Endothelial cell of umbilical vein (primary cell): Measurements from ENCODE around the gene ZNF415. TPM values are rescaled to one million over a fixed set of nuclear protein-coding genes. Genes with fewer than 3 reads are reported as not detected.

Experiments
- BruUV-seq: library from RNA; stranded (reverse); fragments of 400-500 nt; replicated peaks from 2 replicates; lab custom pipeline; 2021; lab: Mats Ljungman, UMichigan
- CTCF ChIA-PET: fragments of 300-600, 350-600 bp; sonication (Branson Sonifier 250); formaldehyde crosslinking; loops from one replicate; lab custom pipeline; 2021; ENCODE audit warnings: antibody characterized with exemption, inconsistent platforms; lab: Charles Lee
- POLR2A ChIA-PET: fragments of 300-600, 350-600 bp; sonication (Branson Sonifier 250); formaldehyde crosslinking; loops from one replicate; lab custom pipeline; 2021; ENCODE audit warnings: antibody characterized with exemption, inconsistent platforms; lab: Charles Lee
- DNase-seq: peaks from one replicate; pipeline ENCODE4 v3.0.0-alpha.2; 2011; ENCODE audit warnings: low read depth, low spot score
- FAIRE-seq: peaks from 2 replicates; lab custom pipeline; 2011; peaks lifted over from hg19 to GRCh38; lab: Jason Lieb, UNC
- H2AFZ ChIP-seq: 2 replicates; pipeline ENCODE4 v1.6.0; 2012; ENCODE audit warnings: low read depth, low read length, control low read depth, inconsistent platforms
- H3K27ac ChIP-seq: 2 replicates; pipeline ENCODE4 v1.5.1; 2011; ENCODE audit warnings: low read depth, mild to moderate bottlenecking, control low read depth, low read length, moderate library complexity; ENCODE audit not compliant: insufficient read depth
- H3K27me3 ChIP-seq, 2 experiments: 2 replicates each; pipeline versions ENCODE4 v1.6.0 to v1.6.1; 2011; ENCODE audit warnings: low read length in 2 of 2, mixed read lengths in 1 of 2; ENCODE audit not compliant: control insufficient read depth in 2 of 2, insufficient read depth in 2 of 2
- H3K36me3 ChIP-seq, 2 experiments: 2 replicates in 1 of 2; 3 replicates in 1 of 2; pipeline ENCODE4 v1.5.1; 2011; ENCODE audit warnings: low read length in 2 of 2, mild to moderate bottlenecking in 1 of 2, moderate library complexity in 1 of 2; ENCODE audit not compliant: control insufficient read depth in 2 of 2, insufficient read depth in 2 of 2; ENCODE audit errors: extremely low read depth in 1 of 2
- H3K4me1 ChIP-seq: 3 replicates; pipeline ENCODE4 v1.5.1; 2011; ENCODE audit warnings: mild to moderate bottlenecking, low read length; ENCODE audit not compliant: control insufficient read depth, insufficient read depth; ENCODE audit errors: extremely low read depth
- H3K4me2 ChIP-seq: 2 replicates; pipeline ENCODE4 v1.6.1; 2011; ENCODE audit warnings: low read length, control low read depth, mixed read lengths; ENCODE audit not compliant: insufficient read depth
- H3K4me3 ChIP-seq, 3 experiments: fragments of 200-600 bp in 1 of 3; sonication (generic), shearing (Covaris generic) in 1 of 3; replicated peaks in 1 of 3; 2 replicates each; pipeline ENCODE4 v1.5.1; 2011 to 2016; ENCODE audit warnings: control low read depth in 3 of 3, low read length in 3 of 3, mild to moderate bottlenecking in 2 of 3, inconsistent platforms in 1 of 3, low read depth in 1 of 3, moderate library complexity in 1 of 3; ENCODE audit not compliant: insufficient read depth in 1 of 3
- H3K79me2 ChIP-seq: 2 replicates; pipeline ENCODE4 v1.6.0; 2012; ENCODE audit warnings: low read length, inconsistent platforms; ENCODE audit not compliant: control insufficient read depth, insufficient read depth
- H3K9ac ChIP-seq: replicated peaks from 2 replicates; pipeline ENCODE3; 2011; ENCODE audit warnings: low read length, control low read depth; ENCODE audit not compliant: insufficient read depth; ENCODE audit errors: extremely low read depth
- H3K9me1 ChIP-seq: replicated peaks from 3 replicates; pipeline ENCODE4 v1.6.0; 2011; ENCODE audit warnings: mild to moderate bottlenecking, low read length; ENCODE audit not compliant: control insufficient read depth, insufficient read depth; ENCODE audit errors: extremely low read depth
- H3K9me3 ChIP-seq: replicated peaks from 2 replicates; pipeline ENCODE4 v1.5.1; 2012; ENCODE audit warnings: low read length, inconsistent platforms; ENCODE audit not compliant: control insufficient read depth, insufficient read depth
- H4K20me1 ChIP-seq: replicated peaks from 2 replicates; pipeline ENCODE3; 2011; ENCODE audit warnings: mild to moderate bottlenecking, low read length; ENCODE audit not compliant: control insufficient read depth, insufficient read depth; ENCODE audit errors: extremely low read depth
- CTCF ChIP-seq, 2 donors: IDR thresholded peaks; 1 replicate in 1 of 2; 2 replicates in 1 of 2; pipeline ENCODE4 v1.5.1; 2011; ENCODE audit warnings: low read length in 2 of 2, mild to moderate bottlenecking in 2 of 2, moderate library complexity in 2 of 2, control low read depth in 1 of 2, inconsistent platforms in 1 of 2, low read depth in 1 of 2; ENCODE audit not compliant: insufficient read depth in 1 of 2; ENCODE audit errors: extremely low read depth in 1 of 2
- EZH2 ChIP-seq: IDR thresholded peaks from 2 replicates; pipeline ENCODE4 v1.6.1; 2012; ENCODE audit warnings: borderline replicate concordance, low read depth, mild to moderate bottlenecking, moderate library complexity, low read length, inconsistent platforms; ENCODE audit not compliant: severe bottlenecking
- FOS ChIP-seq: IDR thresholded peaks from 2 replicates; pipeline ENCODE4 v1.6.1; 2011; ENCODE audit warnings: mild to moderate bottlenecking, low read length, moderate library complexity, borderline replicate concordance; ENCODE audit not compliant: insufficient read depth
- GATA2 ChIP-seq: IDR thresholded peaks from 2 replicates; pipeline ENCODE4 v1.7.0; 2011; ENCODE audit warnings: low read depth, mild to moderate bottlenecking, moderate library complexity, mixed read lengths, low read length; ENCODE audit not compliant: insufficient read length, insufficient read depth
- JUN ChIP-seq: IDR thresholded peaks from 2 replicates; pipeline ENCODE4 v1.6.1; 2011; ENCODE audit warnings: borderline replicate concordance, low read depth; ENCODE audit not compliant: insufficient read length, insufficient read depth
- MAX ChIP-seq: IDR thresholded peaks from 2 replicates; pipeline ENCODE4 v1.6.1; 2011; ENCODE audit not compliant: insufficient read depth, insufficient read length
- MYC ChIP-seq: IDR thresholded peaks from one replicate; pipeline ENCODE4 v1.6.1; 2011; ENCODE audit warnings: mild to moderate bottlenecking, low read depth, low read length
- POLR2AphosphoS5 ChIP-seq: IDR thresholded peaks from 2 replicates; pipeline ENCODE4 v1.6.1; 2012; ENCODE audit warnings: low read depth, mild to moderate bottlenecking, control low read depth, low read length, moderate library complexity; ENCODE audit not compliant: insufficient read depth
- dilution Hi-C: fragments of 300-500 bp; cut with MboI; formaldehyde crosslinking; loops from one replicate; pipeline ENCODE4 v1.15.0; 2019; ENCODE audit warnings: low sequenced_read_pairs; ENCODE audit not compliant: extremely low pct_ligation_motif_present
- intact Hi-C: fragments of 100-400 bp; cut with micrococcal nuclease; formaldehyde crosslinking; loops from one replicate; pipeline ENCODE4 v1.10.0; 2022
- polyA plus RNA-seq, 4 experiments: library from polyadenylated mRNA; depleted of rRNA in 3 of 4; stranded (reverse) in 3 of 4; unstranded in 1 of 4; fragments of >200 nt; gene quantifications; 2 replicates each; pipeline versions ENCODE4 v1.2.1 to v1.2.3, GENCODE V29; 2011 to 2012; ENCODE audit warnings: missing spikeins in 1 of 4
- total RNA-seq: library from RNA; stranded (reverse); gene quantifications from 2 replicates; pipeline ENCODE4 v1.2.3, GENCODE V29; 2021

ZNF415 gene
- total and polyA plus RNA-seq, 2 donors (not counting 3 experiments of a cell fraction or from before 2014, with no cell fraction given): 0.48 to 0.69 TPM

- CTCF ChIA-PET: interaction anchor here (0.9 to 1.7 kb wide), 2 partner anchors 54 to 64 kb away, joined by 3 to 6 read pairs; no protein-coding TSS in a partner anchor
- Histone ChIP-seq H3K4me3 (no peak overlapping the region), H4K20me1 (no peaks in the 10 kb centered on the region), H3K36me3 (no peaks in the 10 kb centered on the region), H3K9me1 (no peaks in the 10 kb centered on the region), H3K27me3 (no peaks in the 10 kb centered on the region), H3K4me1 (no peaks in the 10 kb centered on the region), H3K9ac (no peak overlapping the region), H3K9me3 (no peaks in the 10 kb centered on the region), H3K27ac (no peak overlapping the region), H2AFZ (no peak overlapping the region), H3K4me2 (no peak overlapping the region), H3K79me2 (no peaks in the 10 kb centered on the region)
- BruUV-seq: no TSS peak
- dilution Hi-C loops (no loop called here), intact Hi-C loops (no loop called here)
- DNase-seq: no peak
- POLR2A ChIA-PET: no interaction called here
- FAIRE-seq: no peak
- no peak for TF ChIP-seq GATA2
- no peak for TF ChIP-seq POLR2AphosphoS5
- TF ChIP-seq FOS: no peak
Measured at GRCh38 chr19:53131085-53131590, 1.6 kb downstream of the ZNF415 start.

GRCh38 chr19:53130506-53130905 lies 2.2 kb downstream of the ZNF415 start:
- Histone ChIP-seq H3K9ac (no peak overlapping the region), H4K20me1 (no peaks in the 10 kb centered on the region), H3K4me3 (no peak overlapping the region), H3K4me2 (no peak overlapping the region), H3K27ac (no peak overlapping the region), H3K4me1 (no peaks in the 10 kb centered on the region), H3K79me2 (no peaks in the 10 kb centered on the region), H2AFZ (no peak overlapping the region), H3K36me3 (no peaks in the 10 kb centered on the region), H3K27me3 (no peaks in the 10 kb centered on the region), H3K9me1 (no peaks in the 10 kb centered on the region), H3K9me3 (no peaks in the 10 kb centered on the region)
- TF ChIP-seq GATA2 (no peak), FOS (no peak), EZH2 (no peak), POLR2AphosphoS5 (no peak), CTCF (IDR thresholded peaks at IDR 0.05; ENCODE audit: extremely low read depth in 1 of 2, insufficient read depth in 1 of 2, low read depth in 1 of 2, low read length in 2 of 2) (no peak), MAX (no peak), JUN (no peak), MYC (no peak)
- DNase-seq (no peak), FAIRE-seq (no peak)
- dilution Hi-C loops: no loop called here
- BruUV-seq: no TSS peak
- POLR2A ChIA-PET: no interaction called here
- CTCF ChIA-PET: interaction anchor here (0.9 to 1.7 kb wide), 2 partner anchors 53 to 65 kb away, joined by 3 to 6 read pairs; no protein-coding TSS in a partner anchor
- intact Hi-C loops: no loop called here
